K562 (cell line): ENCODE results near the gene TP63. TPM values are rescaled to one million over a fixed set of nuclear protein-coding genes. Genes with fewer than 3 reads are reported as not detected.

ENCODE experiments used
- ATAC-seq: fragments of 200-7000 bp; cut with Tn5 transposase; 3 replicates; pipeline ENCODE4 v1.9.1; 2020; ENCODE audit warnings: moderate library complexity
- BruUV-seq: library from RNA; stranded (reverse); fragments of 400-500 nt; replicated peaks from 2 replicates; lab custom pipeline; 2021; lab: Mats Ljungman, UMichigan
- CTCF ChIA-PET: fragments of 300-600 bp; formaldehyde crosslinking; extraction: SDS; loops from one replicate; lab custom pipeline; 2021; ENCODE audit warnings: low intra/inter-chr PET ratio; lab: Yijun Ruan, JAX
- POLR2A ChIA-PET: fragments of 300-600, 350-650 bp; sonication (Branson Sonifier 250); formaldehyde crosslinking; extraction: SDS; loops from one replicate; lab custom pipeline; 2021; ENCODE audit warnings: antibody characterized with exemption, inconsistent platforms; lab: Yijun Ruan, JAX
- DNase-seq, 4 experiments: peaks; one replicate each; pipeline versions ENCODE4 v3.0.0 to v3.0.0-alpha.2; 2011 to 2018; ENCODE audit warnings: low spot score in 3 of 4, mixed read lengths in 3 of 4; ENCODE audit errors: extremely low read depth in 1 of 4
- FAIRE-seq: peaks from 2 replicates; lab custom pipeline; 2011; peaks lifted over from hg19 to GRCh38; lab: Jason Lieb, UNC
- H2AFZ ChIP-seq: 2 replicates; pipeline ENCODE4 v1.6.0; 2011; ENCODE audit warnings: low read depth, low read length, control low read depth, inconsistent platforms
- H3K27ac ChIP-seq: fragments of 200-600 bp; 3 replicates; pipeline ENCODE4 v1.8.0; 2011; ENCODE audit warnings: low read depth, mild to moderate bottlenecking, control low read depth, inconsistent platforms, low read length, moderate library complexity, mixed read lengths; ENCODE audit errors: extremely low read depth
- H3K27me3 ChIP-seq, 2 experiments: fragments of 300-600 bp in 1 of 2; 2 replicates in 1 of 2; 3 replicates in 1 of 2; pipeline versions ENCODE4 v1.6.0 to v1.8.0; 2011; ENCODE audit warnings: inconsistent platforms in 2 of 2, low read length in 2 of 2, mild to moderate bottlenecking in 1 of 2, mixed read lengths in 1 of 2, moderate library complexity in 1 of 2; ENCODE audit not compliant: control insufficient read depth in 2 of 2, insufficient read depth in 2 of 2
- H3K36me3 ChIP-seq: fragments of 300-600 bp; 3 replicates; pipeline ENCODE4 v1.8.0; 2011; ENCODE audit warnings: mild to moderate bottlenecking, low read length, inconsistent platforms; ENCODE audit not compliant: control insufficient read depth, insufficient read depth
- H3K4me1 ChIP-seq, 2 experiments: fragments of 200-600 bp in 1 of 2; replicated peaks in 1 of 2; 2 replicates in 1 of 2; 3 replicates in 1 of 2; pipeline versions ENCODE4 v1.5.1 to v1.8.0; 2011; ENCODE audit warnings: inconsistent platforms in 2 of 2, low read length in 2 of 2, mild to moderate bottlenecking in 1 of 2, mixed read lengths in 1 of 2, moderate library complexity in 1 of 2; ENCODE audit not compliant: control insufficient read depth in 2 of 2, insufficient read depth in 2 of 2
- H3K4me2 ChIP-seq: 2 replicates; pipeline ENCODE4 v1.6.1; 2011; ENCODE audit warnings: low read length, control low read depth, inconsistent platforms, mixed read lengths; ENCODE audit not compliant: insufficient read depth
- H3K4me3 ChIP-seq: fragments of 200-600 bp; sonication (generic), shearing (Covaris generic); 2 replicates; pipeline ENCODE4 v1.5.1; 2016; ENCODE audit warnings: control low read depth, inconsistent platforms
- H3K79me2 ChIP-seq: fragments of 200-600 bp; 3 replicates; pipeline ENCODE4 v1.8.0; 2011; ENCODE audit warnings: low read length, inconsistent platforms; ENCODE audit not compliant: control insufficient read depth, insufficient read depth
- H3K9ac ChIP-seq, 2 experiments: 2 replicates each; pipeline versions ENCODE4 v1.6.0 to v1.6.1; 2011; ENCODE audit warnings: low read depth in 2 of 2, low read length in 2 of 2, control low read depth in 1 of 2, inconsistent platforms in 1 of 2, mild to moderate bottlenecking in 1 of 2, mixed read lengths in 1 of 2; ENCODE audit not compliant: insufficient read depth in 1 of 2
- H3K9me1 ChIP-seq: one replicate; pipeline ENCODE4 v1.6.0; 2011; ENCODE audit warnings: inconsistent platforms, mild to moderate bottlenecking, low read length, moderate library complexity; ENCODE audit not compliant: control insufficient read depth, insufficient read depth
- H3K9me3 ChIP-seq: replicated peaks from 2 replicates; pipeline ENCODE4 v1.5.1; 2011; ENCODE audit warnings: low read depth, low read length, inconsistent platforms; ENCODE audit not compliant: control insufficient read depth, insufficient read depth
- H4K20me1 ChIP-seq: replicated peaks from 2 replicates; pipeline ENCODE4 v1.6.1; 2011; ENCODE audit warnings: low read length, inconsistent platforms, mixed read lengths; ENCODE audit not compliant: control insufficient read depth, insufficient read depth
- CREB3L1 ChIP-seq: fragments of 450-650 bp; IDR thresholded peaks from 2 replicates; pipeline ENCODE4 v1.6.1; 2014; ENCODE audit warnings: low read depth, mild to moderate bottlenecking, moderate library complexity, borderline replicate concordance
- MIER1 ChIP-seq: fragments of 450-650 bp; IDR thresholded peaks from 2 replicates; pipeline ENCODE4 v1.6.1; 2016; ENCODE audit warnings: antibody characterized with exemption, mild to moderate bottlenecking, low read depth
- NONO ChIP-seq, 2 experiments: fragments of 200-400 bp in 1 of 2; fragments of 450-650 bp in 1 of 2; formaldehyde crosslinking in 1 of 2; IDR thresholded peaks; 2 replicates each; pipeline ENCODE4 v1.6.1; 2017; ENCODE audit warnings: low read depth in 2 of 2, mild to moderate bottlenecking in 2 of 2, moderate library complexity in 2 of 2, low read length in 1 of 2
- NUFIP1 ChIP-seq: fragments of 450-650 bp; IDR thresholded peaks from 2 replicates; pipeline ENCODE4 v1.6.1; 2018; ENCODE audit not compliant: partially characterized antibody
- PHF8 ChIP-seq: fragments of 200-600 bp; sonication (generic); IDR thresholded peaks from 2 replicates; pipeline ENCODE4 v1.6.1; 2012; ENCODE audit warnings: mixed run types, mild to moderate bottlenecking, inconsistent platforms, low read length, moderate library complexity, borderline replicate concordance
- USF2 ChIP-seq: sonication (generic); formaldehyde crosslinking; IDR thresholded peaks from 2 replicates; pipeline ENCODE4 v1.5.0; 2020; ENCODE audit warnings: missing genetic modification reagents
- ZNF395 ChIP-seq: fragments of 200-800 bp; sonication (Bioruptor generic); IDR thresholded peaks from 2 replicates; pipeline ENCODE4 v1.6.1; 2017; ENCODE audit warnings: missing genetic modification characterization, missing compliant biosample characterization
- ZNF398 ChIP-seq: fragments of 250-450 bp; sonication (Bioruptor Pico); IDR thresholded peaks from 2 replicates; pipeline ENCODE4 v1.8.0; 2021; ENCODE audit warnings: moderate library complexity, mild to moderate bottlenecking, inconsistent platforms
- ZNF589 ChIP-seq: fragments of 200-800 bp; sonication (Bioruptor generic); IDR thresholded peaks from 2 replicates; pipeline ENCODE4 v1.6.1; 2016; ENCODE audit warnings: low read depth, missing genetic modification characterization, missing compliant biosample characterization
- ZNF764 ChIP-seq: fragments of 250-450 bp; sonication (Bioruptor Pico); IDR thresholded peaks from 2 replicates; pipeline ENCODE4 v1.4.0; 2020; ENCODE audit warnings: low read depth, mild to moderate bottlenecking, moderate library complexity
- in situ Hi-C: fragments of 300-500 bp; cut with MboI; formaldehyde crosslinking; loops from 4 replicates; pipeline ENCODE4 v1.15.0; 2018; ENCODE audit warnings: inconsistent platforms, mixed read lengths
- intact Hi-C: fragments of 100-400 bp; cut with micrococcal nuclease; formaldehyde crosslinking; loops from 2 replicates; pipeline ENCODE4 v1.14.2; 2022
- polyA plus RNA-seq, 8 experiments: library from polyadenylated mRNA; depleted of rRNA in 4 of 8; stranded (reverse) in 5 of 8; unstranded in 3 of 8; fragments of >200 nt; fragmentation: Nextera tagmentation in 2 of 8; fragmentation: Illumina TruSeq in 1 of 8; extraction: Ambion mirVana in 2 of 8; extraction: Trizol in 1 of 8; gene quantifications; 2 replicates each; pipeline versions ENCODE4 v1.2.1 to v1.2.3, GENCODE V29; 2011 to 2014; ENCODE audit warnings: inconsistent platforms in 1 of 8, missing spikeins in 1 of 8
- total RNA-seq, 7 experiments: library from RNA; depleted of rRNA in 6 of 7; stranded (reverse); fragments of >200 nt in 6 of 7; fragmentation: Illumina TruSeq in 2 of 7; extraction: Trizol in 2 of 7; gene quantifications; 2 replicates each; pipeline versions ENCODE4 v1.2.1 to v1.2.3, GENCODE V29; 2011 to 2021; ENCODE audit warnings: low replicate concordance in 1 of 7

Gene TP63
- total and polyA plus RNA-seq, 9 of the 15 experiments (the other 6 are each of a cell fraction or from before 2014, with no cell fraction given): 0.32 to 1.4 (median 0.50) TPM

- Histone ChIP-seq H3K4me2 (no peak overlapping the region), H3K36me3 (no peaks in the 10 kb centered on the region), H3K27me3 (no peaks in the 10 kb centered on the region), H3K79me2 (no peaks in the 10 kb centered on the region), H3K4me1 (no peaks in the 10 kb centered on the region), H3K27ac (no peak overlapping the region), H3K4me3 (no peak overlapping the region), H4K20me1 (no peaks in the 10 kb centered on the region), H3K9ac (no peak overlapping the region), H3K9me3 (no peaks in the 10 kb centered on the region), H3K9me1 (no peaks in the 10 kb centered on the region), H2AFZ (no peak overlapping the region)
- intact Hi-C loops (no loop called here), in situ Hi-C loops (no loop called here)
- no TSS peak for BruUV-seq
- DNase-seq (no peak), ATAC-seq (no peak), FAIRE-seq (no peak)
- POLR2A ChIA-PET: no interaction called here
- CTCF ChIA-PET: no interaction called here
- TF ChIP-seq CREB3L1 (no peak), ZNF395 (CRISPR knock-in tag) (no peak), ZNF589 (CRISPR knock-in tag) (no peak), ZNF764 (CRISPR knock-in tag) (no peak), NUFIP1 (no peak), ZNF398 (no peak), MIER1 (no peak), USF2 (CRISPR knock-in tag) (no peak), NONO (IDR thresholded peaks at IDR 0.05; ENCODE audit: low read depth in 2 of 2, low read length in 1 of 2) (no peak), PHF8 (no peak)
Measured at GRCh38 chr3:189921770-189922169, 290.6 kb downstream of the TP63 start.
